ENCODE results near the gene ANO10. TPM values are rescaled to one million over a fixed set of nuclear protein-coding genes. Genes with fewer than 3 reads are reported as not detected.

The ANO10 gene
- total and polyA plus RNA-seq, 2 of the 8 experiments (the other 6 are each of a cell fraction or from before 2014, with no cell fraction given): 38.0 to 53.2 TPM

GRCh38 chr3:43372007-43372740 is 249.6 kb downstream of the ANO10 start:
- H3K79me2 ChIP-seq (ENCODE audit: control insufficient read depth in 1 of 2, insufficient read depth in 2 of 2, low read length in 2 of 2): no peaks in the 10 kb centered on the region

More at GRCh38 chr3:43372007-43372740, 249.6 kb downstream of the ANO10 start:
- H2AK5ac ChIP-seq (ENCODE audit: low read depth, low read length): no peak overlapping the region
- no peak overlapping the region for H3K9ac ChIP-seq (replicated peaks in 1 of 4; ENCODE audit: extremely low read depth in 1 of 4, low read depth in 3 of 4, low read length in 3 of 4)
- H3K36me3 ChIP-seq (ENCODE audit: control insufficient read depth in 2 of 4, insufficient read depth in 4 of 4, low read length in 3 of 4): no peaks in the 10 kb centered on the region
- POLR2A ChIA-PET (ENCODE audit: partially characterized antibody): interaction anchor here (0.8 to 1.1 kb wide), 3 partner anchors 10 to 13 kb away, joined by 3 to 4 read pairs (median 3); no protein-coding TSS in a partner anchor
- 74% methylated on average over 10 of the region's 10 CpGs; no CpG with 5 or more reads in 1 of the 2 experiments for WGBS, 2 experiments (ENCODE audit: extremely low coverage in 1 of 2, insufficient coverage in 1 of 2, insufficient read length in 1 of 2, insufficient replicate concordance in 2 of 2, low coverage in 1 of 2, low lambda C conversion rate in 2 of 2, missing lambda C conversion rate in 1 of 2)
- H2BK20ac ChIP-seq (ENCODE audit: low read length): 0 out of 2 replicates have a peak overlapping the region, but pooled peaks have one; percentile 48
- no peak overlapping the region for H3K4ac ChIP-seq (replicated peaks; ENCODE audit: insufficient read length, low read depth, low read length)
- H2BK120ac ChIP-seq (replicated peaks; ENCODE audit: low read depth, low read length): no peak overlapping the region
- peak overlapping the region; percentile 22 to 30; a peak in 3 of 4 replicates for H3K4me2 ChIP-seq (ENCODE audit: insufficient read depth in 1 of 2, low read depth in 2 of 2, low read length in 2 of 2)
- no peaks in the 10 kb centered on the region for H3K23me2 ChIP-seq (ENCODE audit: low read depth, low read length)
- H4K5ac ChIP-seq (ENCODE audit: insufficient read length, low read depth, low read length): no peak overlapping the region
- peaks cover 0 to 2% of the 10 kb centered on the region in 2 experiments for H4K20me1 ChIP-seq (replicated peaks in 1 of 2; ENCODE audit: control insufficient read depth in 1 of 2, insufficient read depth in 2 of 2, low read length in 2 of 2)
- H3K14ac ChIP-seq (ENCODE audit: insufficient read length): no peak overlapping the region
- H3K27me3 ChIP-seq (replicated peaks in 1 of 4; ENCODE audit: control insufficient read depth in 3 of 4, extremely low read depth in 1 of 4, insufficient read depth in 3 of 4, low read length in 3 of 4): no peaks in the 10 kb centered on the region
- H3K4me1 ChIP-seq (replicated peaks in 1 of 4; ENCODE audit: control insufficient read depth in 3 of 4, insufficient read depth in 4 of 4, low read length in 3 of 4): peaks cover 0 to 17% (median 5%) of the 10 kb centered on the region in 4 experiments; a peak in 6 of 7 replicates
- H4K8ac ChIP-seq (ENCODE audit: extremely low read depth, insufficient read depth, low read length): no peak overlapping the region
- H3K27ac ChIP-seq (ENCODE audit: low read depth, low read length): no peak overlapping the region
- peak overlapping the region; percentile 60; the same call in 1 of the 2 replicates for H3K18ac ChIP-seq (ENCODE audit: extremely low read depth, low read length)
- peak overlapping the region; percentile 59 for H4K91ac ChIP-seq (replicated peaks; ENCODE audit: insufficient read length, low read length)
- H3K4me3 ChIP-seq (ENCODE audit: extremely low read depth in 1 of 4, insufficient read depth in 2 of 4, low read depth in 3 of 4, low read length in 4 of 4): no peak overlapping the region
- peaks cover 3% of the 10 kb centered on the region; the same call in 1 of the 2 replicates for H3K79me1 ChIP-seq (ENCODE audit: low read depth, low read length)
- 0 out of 2 replicates have a peak overlapping the region, but pooled peaks have one; percentile 61 for H2BK15ac ChIP-seq (ENCODE audit: low read length)
- no peak overlapping the region for H3K56ac ChIP-seq (replicated peaks; ENCODE audit: insufficient read length, low read depth, low read length)
- H3K23ac ChIP-seq (ENCODE audit: insufficient read length): no peak overlapping the region
- TF ChIP-seq PHF8 (conservative IDR thresholded peaks at IDR 0.05; ENCODE audit: low read depth, low read length) (no peak), ATF3 (IDR thresholded peaks at IDR 0.05; ENCODE audit: insufficient read depth, low read depth, low read length) (no peak), SIRT6 (IDR thresholded peaks at IDR 0.05; ENCODE audit: low read length) (no peak), ATF2 (IDR thresholded peaks at IDR 0.05; ENCODE audit: low read length) (no peak), BRCA1 (IDR thresholded peaks at IDR 0.05; ENCODE audit: low read depth, low read length) (no peak), TBP (IDR thresholded peaks at IDR 0.05; ENCODE audit: low read depth, low read length) (no peak), BACH1 (IDR thresholded peaks at IDR 0.05; ENCODE audit: low read length) (no peak), POU5F1 (IDR thresholded peaks at IDR 0.05; ENCODE audit: low read depth, low read length) (no peak)
- FAIRE-seq (no peak), DNase-seq (ENCODE audit: low read depth in 1 of 2, low spot score in 2 of 2) (no peak)
- H2AFZ ChIP-seq (ENCODE audit: low read length): no peak overlapping the region
- CTCF ChIA-PET (ENCODE audit: partially characterized antibody): interaction anchor here (0.9 to 1.0 kb wide), 2 partner anchors 35 to 149 kb away, joined by 3 to 5 read pairs; no protein-coding TSS in a partner anchor
- H2BK12ac ChIP-seq (ENCODE audit: low read depth, low read length): peak overlapping the region; percentile 80
- no peaks in the 10 kb centered on the region for H3K9me3 ChIP-seq (ENCODE audit: insufficient read depth in 2 of 2, low read depth in 1 of 2, low read length in 1 of 2)
- H2BK5ac ChIP-seq (ENCODE audit: low read depth, low read length): peak overlapping the region; percentile 81; the same call in 1 of the 2 replicates

All from H1 (cell line).